Activated CD8-positive, alpha-beta T cell treated with anti-CD3 and anti-CD28 coated beads, Interleukin-2, amount 10 ng/mL, durations not matched to agents 7 days and 5 days (primary cell): Measurements from ENCODE around the gene NCKAP5. TPM values are rescaled to one million over a fixed set of nuclear protein-coding genes. Genes with fewer than 3 reads are reported as not detected.

Experiments used
- ATAC-seq: fragments of 150-1000 bp; cut with Tn5 transposase; one replicate; pipeline ENCODE4 v1.10.0; 2021; ENCODE audit warnings: moderate library complexity
- CTCF ChIA-PET: fragments of 350-600 bp; sonication (Branson Sonifier 250); formaldehyde crosslinking; loops from one replicate; lab custom pipeline; 2021; ENCODE audit warnings: antibody characterized with exemption; lab: Charles Lee
- POLR2A ChIA-PET: fragments of 350-600 bp; sonication (Branson Sonifier 250); formaldehyde crosslinking; loops from one replicate; lab custom pipeline; 2021; ENCODE audit warnings: antibody characterized with exemption; lab: Charles Lee
- DNase-seq: peaks from one replicate; pipeline ENCODE4 v3.0.0-alpha.2; 2020
- H3K27ac Mint-ChIP-seq: one replicate; pipeline ENCODE4 v1.8.0; 2021; ENCODE audit warnings: mild to moderate bottlenecking, mixed read lengths
- H3K27me3 Mint-ChIP-seq: one replicate; pipeline ENCODE4 v1.8.0; 2021; ENCODE audit warnings: low read depth, mixed read lengths
- H3K36me3 Mint-ChIP-seq: one replicate; pipeline ENCODE4 v1.8.0; 2021; ENCODE audit warnings: low read depth, mixed read lengths
- H3K4me1 Mint-ChIP-seq: one replicate; pipeline ENCODE4 v1.8.0; 2021; ENCODE audit warnings: low read depth, mixed read lengths
- H3K4me3 Mint-ChIP-seq: one replicate; pipeline ENCODE4 v1.8.0; 2021; ENCODE audit warnings: mild to moderate bottlenecking, mixed read lengths
- H3K9me3 Mint-ChIP-seq: one replicate; pipeline ENCODE4 v1.8.0; 2022; ENCODE audit warnings: mixed read lengths; ENCODE audit not compliant: insufficient read depth
- total RNA-seq, 2 experiments: library from RNA; stranded (reverse); gene quantifications; one replicate each; pipeline ENCODE4 v1.2.3, GENCODE V29; 2021

NCKAP5 gene
- total RNA-seq, 2 experiments from 2014 or later, result not detected

DNA sequence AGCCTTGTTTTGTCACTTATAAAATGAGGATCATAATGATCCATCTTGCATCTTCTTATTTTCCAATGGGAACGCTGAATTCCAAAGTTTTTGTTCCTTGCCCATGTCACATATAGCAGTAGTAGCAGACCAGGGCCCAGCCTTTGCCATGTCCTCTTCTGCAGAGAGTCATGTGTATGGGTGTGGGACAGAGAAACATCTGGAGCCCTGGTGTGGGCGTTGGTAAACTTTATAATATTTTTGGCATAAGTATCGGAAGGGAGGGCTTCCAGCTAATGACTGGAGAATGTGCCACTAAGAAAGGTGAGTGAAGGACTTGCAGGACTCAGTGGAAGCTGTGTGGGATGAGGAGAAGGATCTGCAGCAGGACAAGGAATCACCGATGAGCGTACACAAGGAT, 157.2 kb downstream of the NCKAP5 start:
- no peaks in the 10 kb centered on the region for H3K27me3 Mint-ChIP-seq
- ATAC-seq (no peak), DNase-seq (no peak)
- no peak overlapping the region for H3K4me3 Mint-ChIP-seq
- H3K27ac Mint-ChIP-seq, result no peak overlapping the region
- H3K9me3 Mint-ChIP-seq, result no peaks in the 10 kb centered on the region
- POLR2A ChIA-PET, result no interaction called here
- H3K36me3 Mint-ChIP-seq, result no peaks in the 10 kb centered on the region
- H3K4me1 Mint-ChIP-seq, result no peaks in the 10 kb centered on the region
- CTCF ChIA-PET, result no interaction called here

GRCh38 chr2:133409581-133410285, 158.5 kb downstream of the NCKAP5 start:
- DNase-seq (no peak), ATAC-seq (no peak)
- no peaks in the 10 kb centered on the region for H3K4me1 Mint-ChIP-seq
- ChIA-PET CTCF (no interaction called here), POLR2A (no interaction called here)
- H3K9me3 Mint-ChIP-seq, result no peaks in the 10 kb centered on the region
- H3K27me3 Mint-ChIP-seq, result no peaks in the 10 kb centered on the region
- no peak overlapping the region for H3K27ac Mint-ChIP-seq
- no peak overlapping the region for H3K4me3 Mint-ChIP-seq
- H3K36me3 Mint-ChIP-seq, result no peaks in the 10 kb centered on the region

DNA sequence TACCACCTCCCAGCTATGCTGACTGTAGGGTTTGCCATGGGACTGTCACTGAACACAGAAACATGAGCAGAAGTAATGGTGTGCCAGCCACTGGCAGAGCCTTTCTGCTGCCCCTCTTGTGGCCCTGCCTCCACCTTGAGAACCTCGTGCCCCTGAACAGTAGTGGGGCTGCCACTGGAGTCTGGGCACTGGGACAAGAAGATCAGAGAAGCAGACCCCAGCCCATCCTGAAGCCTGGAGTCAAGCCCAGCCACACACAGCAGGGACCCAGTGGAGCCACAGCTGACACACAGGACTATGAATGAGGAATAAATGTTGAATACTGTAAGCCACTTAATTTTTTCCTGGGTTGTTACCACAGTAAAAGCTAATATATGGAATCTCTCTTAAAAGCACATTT, 159.6 kb downstream of the NCKAP5 start:
- Mint-ChIP-seq H3K4me3 (no peak overlapping the region), H3K27me3 (no peaks in the 10 kb centered on the region), H3K27ac (no peak overlapping the region), H3K9me3 (no peaks in the 10 kb centered on the region), H3K36me3 (no peaks in the 10 kb centered on the region), H3K4me1 (no peaks in the 10 kb centered on the region)
- ATAC-seq (no peak), DNase-seq (no peak)
- ChIA-PET POLR2A (no interaction called here), CTCF (no interaction called here)

- H3K27ac Mint-ChIP-seq, result no peak overlapping the region
- H3K27me3 Mint-ChIP-seq, result no peaks in the 10 kb centered on the region
- H3K4me3 Mint-ChIP-seq, result no peak overlapping the region
- DNase-seq (no peak), ATAC-seq (no peak)
- no peaks in the 10 kb centered on the region for H3K4me1 Mint-ChIP-seq
- no peaks in the 10 kb centered on the region for H3K36me3 Mint-ChIP-seq
- ChIA-PET POLR2A (no interaction called here), CTCF (no interaction called here)
- H3K9me3 Mint-ChIP-seq, result no peaks in the 10 kb centered on the region
Measured at GRCh38 chr2:133407341-133407740, 160.9 kb downstream of the NCKAP5 start.

GRCh38 chr2:133405252-133405651, 163.0 kb downstream of the NCKAP5 start:
- Mint-ChIP-seq H3K27ac (no peak overlapping the region), H3K4me3 (no peak overlapping the region), H3K36me3 (no peaks in the 10 kb centered on the region), H3K4me1 (no peaks in the 10 kb centered on the region), H3K9me3 (no peaks in the 10 kb centered on the region), H3K27me3 (no peaks in the 10 kb centered on the region)
- ATAC-seq (no peak), DNase-seq (no peak)
- POLR2A ChIA-PET, result no interaction called here
- CTCF ChIA-PET, result no interaction called here

DNA sequence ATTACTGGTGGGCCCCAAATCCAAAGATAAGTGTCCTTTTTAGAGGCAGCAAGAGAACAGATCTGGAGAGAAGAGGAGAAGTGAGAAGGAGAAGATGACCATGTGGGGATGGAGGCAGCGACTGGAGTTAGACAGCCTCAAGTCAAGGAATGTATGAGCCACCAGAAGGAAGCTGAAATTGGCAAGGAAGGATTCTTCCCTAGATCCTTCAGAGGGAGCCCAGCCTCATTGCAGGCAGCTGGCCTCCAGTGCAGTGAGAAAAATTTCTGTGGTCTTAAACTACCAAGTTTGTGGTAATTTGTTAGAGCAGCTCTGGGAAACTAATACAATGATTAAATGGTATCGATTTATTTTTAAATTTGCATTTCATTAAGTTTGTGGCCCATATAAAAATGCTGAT, 167.9 kb downstream of the NCKAP5 start:
- ATAC-seq (no peak), DNase-seq (no peak)
- Mint-ChIP-seq H3K4me3 (no peak overlapping the region), H3K4me1 (no peaks in the 10 kb centered on the region), H3K27ac (no peak overlapping the region), H3K27me3 (no peaks in the 10 kb centered on the region), H3K36me3 (no peaks in the 10 kb centered on the region), H3K9me3 (no peaks in the 10 kb centered on the region)
- CTCF ChIA-PET, result no interaction called here
- POLR2A ChIA-PET, result no interaction called here

GRCh38 chr2:133393895-133394294, 174.4 kb downstream of the NCKAP5 start:
- H3K4me1 Mint-ChIP-seq, result no peaks in the 10 kb centered on the region
- H3K36me3 Mint-ChIP-seq, result no peaks in the 10 kb centered on the region
- H3K27ac Mint-ChIP-seq, result no peak overlapping the region
- ChIA-PET CTCF (no interaction called here), POLR2A (no interaction called here)
- no peak overlapping the region for H3K4me3 Mint-ChIP-seq
- ATAC-seq (no peak), DNase-seq (no peak)
- H3K9me3 Mint-ChIP-seq, result no peaks in the 10 kb centered on the region
- H3K27me3 Mint-ChIP-seq, result no peaks in the 10 kb centered on the region

GRCh38 chr2:133390156-133390555, 178.1 kb downstream of the NCKAP5 start:
- Mint-ChIP-seq H3K27me3 (no peaks in the 10 kb centered on the region), H3K4me1 (no peaks in the 10 kb centered on the region), H3K27ac (no peak overlapping the region), H3K36me3 (no peaks in the 10 kb centered on the region), H3K4me3 (no peak overlapping the region), H3K9me3 (no peaks in the 10 kb centered on the region)
- ATAC-seq (no peak), DNase-seq (no peak)
- CTCF ChIA-PET, result no interaction called here
- POLR2A ChIA-PET, result no interaction called here

- Mint-ChIP-seq H3K4me1 (no peaks in the 10 kb centered on the region), H3K4me3 (no peak overlapping the region), H3K27me3 (no peaks in the 10 kb centered on the region), H3K36me3 (no peaks in the 10 kb centered on the region), H3K9me3 (no peaks in the 10 kb centered on the region), H3K27ac (no peak overlapping the region)
- ChIA-PET CTCF (no interaction called here), POLR2A (no interaction called here)
- DNase-seq, result no peak
- no peak for ATAC-seq
Measured at GRCh38 chr2:133389569-133389968, 178.7 kb downstream of the NCKAP5 start.

DNA sequence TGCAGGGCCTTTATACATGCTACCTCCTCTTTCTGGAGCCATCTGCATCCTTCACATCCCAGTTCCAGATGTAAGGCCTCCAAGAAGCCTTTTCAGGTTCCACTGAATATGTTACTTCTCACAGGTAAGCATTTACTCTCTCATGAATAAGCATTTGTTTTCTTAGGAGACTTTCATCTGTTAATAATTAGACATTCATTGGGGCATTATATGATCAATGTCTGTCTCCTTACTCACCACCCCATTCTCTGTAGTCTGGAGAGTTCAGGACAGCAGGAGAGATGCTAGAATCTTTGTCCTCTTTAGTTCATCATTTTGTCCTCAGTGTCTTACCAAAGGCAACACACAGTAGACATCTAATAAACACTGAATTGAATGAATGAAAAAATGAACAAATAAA, 185.7 kb downstream of the NCKAP5 start:
- Mint-ChIP-seq H3K4me3 (no peak overlapping the region), H3K9me3 (no peaks in the 10 kb centered on the region), H3K27ac (no peak overlapping the region), H3K27me3 (no peaks in the 10 kb centered on the region), H3K4me1 (no peaks in the 10 kb centered on the region), H3K36me3 (no peaks in the 10 kb centered on the region)
- POLR2A ChIA-PET, result no interaction called here
- no peak for DNase-seq
- ATAC-seq, result no peak
- CTCF ChIA-PET, result no interaction called here

DNA sequence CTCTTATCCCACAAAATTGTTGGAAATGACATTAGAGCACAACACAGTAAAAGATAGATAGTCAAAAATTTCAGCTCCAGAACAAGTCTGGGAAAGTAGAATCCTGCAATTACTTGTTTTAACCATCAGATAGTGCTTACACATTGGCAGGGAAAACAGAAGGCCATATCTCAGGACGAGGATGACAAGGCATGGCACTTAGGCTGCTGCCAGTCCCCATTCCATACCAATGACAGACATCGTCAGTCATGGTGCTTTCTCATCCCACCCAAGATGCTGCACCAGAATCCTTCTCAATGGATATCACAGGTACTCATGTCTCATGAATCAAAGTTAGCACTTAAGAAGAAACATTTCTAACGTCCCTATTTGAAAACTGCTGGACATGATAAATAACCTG, 187.3 kb downstream of the NCKAP5 start:
- Mint-ChIP-seq H3K27ac (no peak overlapping the region), H3K9me3 (no peaks in the 10 kb centered on the region), H3K4me3 (no peak overlapping the region), H3K27me3 (no peaks in the 10 kb centered on the region), H3K36me3 (no peaks in the 10 kb centered on the region), H3K4me1 (no peaks in the 10 kb centered on the region)
- ATAC-seq (no peak), DNase-seq (no peak)
- ChIA-PET CTCF (no interaction called here), POLR2A (no interaction called here)

- ATAC-seq, result no peak
- Mint-ChIP-seq H3K27me3 (no peaks in the 10 kb centered on the region), H3K4me1 (no peaks in the 10 kb centered on the region), H3K9me3 (no peaks in the 10 kb centered on the region), H3K36me3 (no peaks in the 10 kb centered on the region), H3K4me3 (no peak overlapping the region), H3K27ac (no peak overlapping the region)
- no peak for DNase-seq
- POLR2A ChIA-PET, result no interaction called here
- CTCF ChIA-PET, result no interaction called here
Measured at GRCh38 chr2:133378928-133379549, 189.2 kb downstream of the NCKAP5 start.

DNA sequence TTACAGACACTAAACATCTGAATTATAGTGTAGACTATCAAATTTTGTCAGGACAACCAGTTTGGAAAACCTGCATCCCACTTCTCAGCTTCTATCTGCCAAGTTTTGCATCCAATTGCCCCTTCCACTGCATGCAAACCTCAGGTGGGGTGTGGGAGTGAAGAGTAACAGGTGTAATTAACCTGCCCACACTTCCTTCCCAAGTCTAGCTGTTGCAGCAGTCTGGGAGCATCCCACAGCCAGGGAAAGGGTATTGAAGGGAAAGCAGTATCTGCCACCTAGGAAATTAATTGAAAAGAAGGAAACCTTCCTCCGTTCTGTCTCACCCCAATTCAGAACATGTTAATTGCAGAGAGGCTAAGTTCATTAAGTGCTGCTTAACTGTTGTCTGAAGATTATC, 189.9 kb downstream of the NCKAP5 start:
- Mint-ChIP-seq H3K4me3 (no peak overlapping the region), H3K27ac (no peak overlapping the region), H3K9me3 (no peaks in the 10 kb centered on the region), H3K36me3 (no peaks in the 10 kb centered on the region), H3K4me1 (no peaks in the 10 kb centered on the region), H3K27me3 (no peaks in the 10 kb centered on the region)
- no peak for DNase-seq
- ChIA-PET CTCF (no interaction called here), POLR2A (no interaction called here)
- ATAC-seq, result no peak
